ENCODE measurements around the gene TPCN2.

Gene TPCN2

DNA sequence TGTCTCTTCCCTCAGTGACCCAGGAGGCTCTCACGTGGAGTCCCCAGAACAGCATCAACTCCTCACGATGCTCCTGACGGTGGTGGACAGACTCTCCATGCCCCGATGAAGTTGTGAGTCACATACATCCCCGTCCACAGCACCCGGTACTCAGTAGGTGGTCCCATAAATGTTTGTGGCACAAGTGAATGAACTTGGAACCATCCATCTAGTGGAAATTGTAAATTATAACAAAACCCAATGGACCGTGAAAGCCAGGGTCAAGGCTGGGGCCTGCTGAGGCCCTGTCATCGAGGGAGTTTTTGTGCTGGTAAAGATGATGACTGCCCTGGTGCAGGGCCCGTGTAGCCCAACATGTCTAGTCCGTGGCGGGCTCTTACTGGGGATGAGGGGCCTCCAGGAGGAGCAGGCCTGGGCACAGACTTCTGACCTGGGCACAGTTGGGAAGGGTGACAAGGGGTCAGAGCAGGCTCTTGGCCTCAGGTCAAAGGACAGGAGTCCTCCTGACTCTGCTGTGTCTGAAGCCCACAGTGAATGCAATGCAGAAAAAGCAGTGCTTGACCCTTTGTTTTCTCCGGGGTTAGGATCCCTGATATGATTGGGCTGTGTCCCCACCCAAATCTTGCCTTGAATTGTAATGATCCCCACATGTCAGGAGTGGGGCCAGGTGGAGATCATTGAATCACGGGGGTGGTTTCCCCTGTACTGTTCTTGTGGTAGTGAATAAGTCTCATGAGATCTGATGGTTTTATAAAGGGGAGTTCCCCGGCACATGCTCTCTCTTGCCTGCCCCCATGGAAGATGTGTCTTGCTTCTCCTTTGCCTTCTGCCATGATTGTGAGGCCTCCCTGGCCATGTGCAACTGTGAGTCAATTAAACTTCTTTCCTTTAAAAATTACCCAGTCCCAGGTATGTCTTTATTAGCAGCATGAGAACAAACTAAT is 87.0 kb downstream of the TPCN2 start:
- ATAC-seq: no peak
- TF ChIP-seq, protein P1, sequence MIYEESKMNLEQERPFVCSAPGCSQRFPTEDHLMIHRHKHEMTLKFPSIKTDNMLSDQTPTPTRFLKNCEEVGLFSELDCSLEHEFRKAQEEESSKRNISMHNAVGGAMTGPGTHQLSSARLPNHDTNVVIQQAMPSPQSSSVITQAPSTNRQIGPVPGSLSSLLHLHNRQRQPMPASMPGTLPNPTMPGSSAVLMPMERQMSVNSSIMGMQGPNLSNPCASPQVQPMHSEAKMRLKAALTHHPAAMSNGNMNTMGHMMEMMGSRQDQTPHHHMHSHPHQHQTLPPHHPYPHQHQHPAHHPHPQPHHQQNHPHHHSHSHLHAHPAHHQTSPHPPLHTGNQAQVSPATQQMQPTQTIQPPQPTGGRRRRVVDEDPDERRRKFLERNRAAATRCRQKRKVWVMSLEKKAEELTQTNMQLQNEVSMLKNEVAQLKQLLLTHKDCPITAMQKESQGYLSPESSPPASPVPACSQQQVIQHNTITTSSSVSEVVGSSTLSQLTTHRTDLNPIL (CRISPR knock-in tag; IDR thresholded peaks at IDR 0.05; ENCODE audit: low read depth): no peak
- TF ChIP-seq, protein P2, sequence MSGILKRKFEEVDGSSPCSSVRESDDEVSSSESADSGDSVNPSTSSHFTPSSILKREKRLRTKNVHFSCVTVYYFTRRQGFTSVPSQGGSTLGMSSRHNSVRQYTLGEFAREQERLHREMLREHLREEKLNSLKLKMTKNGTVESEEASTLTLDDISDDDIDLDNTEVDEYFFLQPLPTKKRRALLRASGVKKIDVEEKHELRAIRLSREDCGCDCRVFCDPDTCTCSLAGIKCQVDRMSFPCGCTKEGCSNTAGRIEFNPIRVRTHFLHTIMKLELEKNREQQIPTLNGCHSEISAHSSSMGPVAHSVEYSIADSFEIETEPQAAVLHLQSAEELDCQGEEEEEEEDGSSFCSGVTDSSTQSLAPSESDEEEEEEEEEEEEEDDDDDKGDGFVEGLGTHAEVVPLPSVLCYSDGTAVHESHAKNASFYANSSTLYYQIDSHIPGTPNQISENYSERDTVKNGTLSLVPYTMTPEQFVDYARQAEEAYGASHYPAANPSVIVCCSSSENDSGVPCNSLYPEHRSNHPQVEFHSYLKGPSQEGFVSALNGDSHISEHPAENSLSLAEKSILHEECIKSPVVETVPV (CRISPR knock-in tag; IDR thresholded peaks at IDR 0.05): no peak
- TF ChIP-seq ESRRG (CRISPR knock-in tag; IDR thresholded peaks at IDR 0.05) (no peak), TCF4 (CRISPR knock-in tag; IDR thresholded peaks at IDR 0.05; ENCODE audit: borderline replicate concordance) (no peak), ZFP30 (CRISPR knock-in tag; IDR thresholded peaks at IDR 0.05) (no peak), GLIS3 (CRISPR knock-in tag; IDR thresholded peaks at IDR 0.05) (no peak), SNAI2 (CRISPR knock-in tag; IDR thresholded peaks at IDR 0.05) (no peak), BACH2 (CRISPR knock-in tag; IDR thresholded peaks at IDR 0.05; ENCODE audit: borderline replicate concordance) (no peak), ZNF8 (CRISPR knock-in tag; IDR thresholded peaks at IDR 0.05) (no peak), ZC3H10 (CRISPR knock-in tag; IDR thresholded peaks at IDR 0.05) (no peak)
- TF ChIP-seq, protein P3, sequence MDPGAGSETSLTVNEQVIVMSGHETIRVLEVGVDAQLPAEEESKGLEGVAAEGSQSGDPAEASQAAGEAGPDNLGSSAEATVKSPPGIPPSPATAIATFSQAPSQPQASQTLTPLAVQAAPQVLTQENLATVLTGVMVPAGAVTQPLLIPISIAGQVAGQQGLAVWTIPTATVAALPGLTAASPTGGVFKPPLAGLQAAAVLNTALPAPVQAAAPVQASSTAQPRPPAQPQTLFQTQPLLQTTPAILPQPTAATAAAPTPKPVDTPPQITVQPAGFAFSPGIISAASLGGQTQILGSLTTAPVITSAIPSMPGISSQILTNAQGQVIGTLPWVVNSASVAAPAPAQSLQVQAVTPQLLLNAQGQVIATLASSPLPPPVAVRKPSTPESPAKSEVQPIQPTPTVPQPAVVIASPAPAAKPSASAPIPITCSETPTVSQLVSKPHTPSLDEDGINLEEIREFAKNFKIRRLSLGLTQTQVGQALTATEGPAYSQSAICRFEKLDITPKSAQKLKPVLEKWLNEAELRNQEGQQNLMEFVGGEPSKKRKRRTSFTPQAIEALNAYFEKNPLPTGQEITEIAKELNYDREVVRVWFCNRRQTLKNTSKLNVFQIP (CRISPR knock-in tag; IDR thresholded peaks at IDR 0.05; ENCODE audit: borderline replicate concordance, low read depth): no peak
- TF ChIP-seq, protein P4, sequence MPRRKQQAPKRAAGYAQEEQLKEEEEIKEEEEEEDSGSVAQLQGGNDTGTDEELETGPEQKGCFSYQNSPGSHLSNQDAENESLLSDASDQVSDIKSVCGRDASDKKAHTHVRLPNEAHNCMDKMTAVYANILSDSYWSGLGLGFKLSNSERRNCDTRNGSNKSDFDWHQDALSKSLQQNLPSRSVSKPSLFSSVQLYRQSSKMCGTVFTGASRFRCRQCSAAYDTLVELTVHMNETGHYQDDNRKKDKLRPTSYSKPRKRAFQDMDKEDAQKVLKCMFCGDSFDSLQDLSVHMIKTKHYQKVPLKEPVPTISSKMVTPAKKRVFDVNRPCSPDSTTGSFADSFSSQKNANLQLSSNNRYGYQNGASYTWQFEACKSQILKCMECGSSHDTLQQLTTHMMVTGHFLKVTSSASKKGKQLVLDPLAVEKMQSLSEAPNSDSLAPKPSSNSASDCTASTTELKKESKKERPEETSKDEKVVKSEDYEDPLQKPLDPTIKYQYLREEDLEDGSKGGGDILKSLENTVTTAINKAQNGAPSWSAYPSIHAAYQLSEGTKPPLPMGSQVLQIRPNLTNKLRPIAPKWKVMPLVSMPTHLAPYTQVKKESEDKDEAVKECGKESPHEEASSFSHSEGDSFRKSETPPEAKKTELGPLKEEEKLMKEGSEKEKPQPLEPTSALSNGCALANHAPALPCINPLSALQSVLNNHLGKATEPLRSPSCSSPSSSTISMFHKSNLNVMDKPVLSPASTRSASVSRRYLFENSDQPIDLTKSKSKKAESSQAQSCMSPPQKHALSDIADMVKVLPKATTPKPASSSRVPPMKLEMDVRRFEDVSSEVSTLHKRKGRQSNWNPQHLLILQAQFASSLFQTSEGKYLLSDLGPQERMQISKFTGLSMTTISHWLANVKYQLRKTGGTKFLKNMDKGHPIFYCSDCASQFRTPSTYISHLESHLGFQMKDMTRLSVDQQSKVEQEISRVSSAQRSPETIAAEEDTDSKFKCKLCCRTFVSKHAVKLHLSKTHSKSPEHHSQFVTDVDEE (CRISPR knock-in tag; IDR thresholded peaks at IDR 0.05): no peak
- TF ChIP-seq, protein P5, sequence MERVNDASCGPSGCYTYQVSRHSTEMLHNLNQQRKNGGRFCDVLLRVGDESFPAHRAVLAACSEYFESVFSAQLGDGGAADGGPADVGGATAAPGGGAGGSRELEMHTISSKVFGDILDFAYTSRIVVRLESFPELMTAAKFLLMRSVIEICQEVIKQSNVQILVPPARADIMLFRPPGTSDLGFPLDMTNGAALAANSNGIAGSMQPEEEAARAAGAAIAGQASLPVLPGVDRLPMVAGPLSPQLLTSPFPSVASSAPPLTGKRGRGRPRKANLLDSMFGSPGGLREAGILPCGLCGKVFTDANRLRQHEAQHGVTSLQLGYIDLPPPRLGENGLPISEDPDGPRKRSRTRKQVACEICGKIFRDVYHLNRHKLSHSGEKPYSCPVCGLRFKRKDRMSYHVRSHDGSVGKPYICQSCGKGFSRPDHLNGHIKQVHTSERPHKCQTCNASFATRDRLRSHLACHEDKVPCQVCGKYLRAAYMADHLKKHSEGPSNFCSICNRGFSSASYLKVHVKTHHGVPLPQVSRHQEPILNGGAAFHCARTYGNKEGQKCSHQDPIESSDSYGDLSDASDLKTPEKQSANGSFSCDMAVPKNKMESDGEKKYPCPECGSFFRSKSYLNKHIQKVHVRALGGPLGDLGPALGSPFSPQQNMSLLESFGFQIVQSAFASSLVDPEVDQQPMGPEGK (CRISPR knock-in tag; IDR thresholded peaks at IDR 0.05; ENCODE audit: borderline replicate concordance): no peak

DNA sequence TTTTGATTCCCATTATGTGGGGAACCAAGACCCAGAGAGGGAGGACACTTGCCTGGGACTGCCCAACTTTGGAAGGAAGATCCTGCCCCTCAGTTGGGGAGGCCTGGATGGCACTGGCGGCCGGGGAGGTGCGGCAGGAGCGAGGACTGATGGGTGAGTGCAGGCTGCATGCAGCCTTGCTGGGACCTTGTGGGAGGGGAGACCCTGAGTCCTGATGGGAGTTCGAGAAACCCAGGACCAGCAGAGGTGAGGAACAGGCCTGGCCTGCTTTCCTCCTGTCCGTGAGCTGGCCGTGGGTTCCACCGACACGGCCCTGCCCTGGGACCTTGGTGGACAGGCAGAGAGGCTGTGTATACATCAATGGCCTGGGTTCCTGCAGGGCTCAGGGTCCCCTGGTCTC is 87.7 kb downstream of the TPCN2 start:
- no peak for ATAC-seq
- TF ChIP-seq PPARA (CRISPR knock-in tag; IDR thresholded peaks at IDR 0.05; ENCODE audit: borderline replicate concordance) (no peak), ZNF70 (CRISPR knock-in tag; IDR thresholded peaks at IDR 0.05) (no peak), SNAI2 (CRISPR knock-in tag; IDR thresholded peaks at IDR 0.05) (no peak), ARNTL (CRISPR knock-in tag; IDR thresholded peaks at IDR 0.05; ENCODE audit: borderline replicate concordance, low read depth) (no peak), OSR1 (CRISPR knock-in tag; IDR thresholded peaks at IDR 0.05) (no peak), ZNF565 (CRISPR knock-in tag; conservative IDR thresholded peaks at IDR 0.05; ENCODE audit: low read depth) (no peak), ZC3H10 (CRISPR knock-in tag; IDR thresholded peaks at IDR 0.05) (no peak), CSDC2 (CRISPR knock-in tag; IDR thresholded peaks at IDR 0.05) (no peak), TCF4 (CRISPR knock-in tag; IDR thresholded peaks at IDR 0.05; ENCODE audit: borderline replicate concordance) (no peak), ZFP30 (CRISPR knock-in tag; IDR thresholded peaks at IDR 0.05) (no peak), ISL1 (CRISPR knock-in tag; IDR thresholded peaks at IDR 0.05) (no peak), GLIS3 (CRISPR knock-in tag; IDR thresholded peaks at IDR 0.05) (no peak)
- TF ChIP-seq, protein P2 (CRISPR knock-in tag; IDR thresholded peaks at IDR 0.05): no peak
- TF ChIP-seq, protein P1 (CRISPR knock-in tag; IDR thresholded peaks at IDR 0.05; ENCODE audit: low read depth): no peak
- TF ChIP-seq, protein P4 (CRISPR knock-in tag; IDR thresholded peaks at IDR 0.05): no peak
- TF ChIP-seq, protein P3 (CRISPR knock-in tag; IDR thresholded peaks at IDR 0.05; ENCODE audit: borderline replicate concordance, low read depth): no peak
